ENCODE measurements around the gene PXMP4. TPM values are rescaled to one million over a fixed set of nuclear protein-coding genes. Genes with fewer than 3 reads are reported as not detected.
A peak's percentile ranks its signal among the peaks of the same experiment; 100 is the strongest.

Gene PXMP4
- total and polyA plus RNA-seq, 9 of the 15 experiments (the other 6 are each of a cell fraction or from before 2014, with no cell fraction given): 4.8 to 29.1 (median 6.8) TPM

DNA sequence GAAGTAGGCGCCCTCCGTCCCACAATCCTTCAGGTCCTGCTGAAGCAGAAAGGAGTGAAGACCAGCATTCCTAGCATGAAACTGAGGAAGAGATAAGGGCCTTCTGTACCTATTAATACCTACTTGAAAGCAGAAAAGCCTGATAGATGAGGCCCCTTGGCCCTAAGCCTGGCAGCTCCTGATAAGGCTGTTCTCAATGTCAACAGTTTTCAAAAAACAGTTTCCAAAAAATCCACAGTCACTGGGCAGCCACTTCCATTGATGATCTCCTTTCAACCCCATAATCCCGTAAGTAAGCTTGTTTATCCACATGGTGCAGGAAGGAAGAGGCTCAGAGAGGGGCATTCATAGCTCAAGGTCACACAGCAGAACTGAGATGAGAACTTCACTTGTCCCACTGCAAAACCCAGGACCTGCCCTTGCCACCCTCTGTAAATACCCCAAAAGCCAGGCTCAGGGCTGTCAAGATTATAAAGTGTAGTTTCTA is 31.1 kb downstream of the PXMP4 start (continued):
- TF ChIP-seq, protein P1, sequence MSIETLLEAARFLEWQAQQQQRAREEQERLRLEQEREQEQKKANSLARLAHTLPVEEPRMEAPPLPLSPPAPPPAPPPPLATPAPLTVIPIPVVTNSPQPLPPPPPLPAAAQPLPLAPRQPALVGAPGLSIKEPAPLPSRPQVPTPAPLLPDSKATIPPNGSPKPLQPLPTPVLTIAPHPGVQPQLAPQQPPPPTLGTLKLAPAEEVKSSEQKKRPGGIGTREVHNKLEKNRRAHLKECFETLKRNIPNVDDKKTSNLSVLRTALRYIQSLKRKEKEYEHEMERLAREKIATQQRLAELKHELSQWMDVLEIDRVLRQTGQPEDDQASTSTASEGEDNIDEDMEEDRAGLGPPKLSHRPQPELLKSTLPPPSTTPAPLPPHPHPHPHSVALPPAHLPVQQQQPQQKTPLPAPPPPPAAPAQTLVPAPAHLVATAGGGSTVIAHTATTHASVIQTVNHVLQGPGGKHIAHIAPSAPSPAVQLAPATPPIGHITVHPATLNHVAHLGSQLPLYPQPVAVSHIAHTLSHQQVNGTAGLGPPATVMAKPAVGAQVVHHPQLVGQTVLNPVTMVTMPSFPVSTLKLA (conservative IDR thresholded peaks at IDR 0.05): peak; percentile 46 to 74
- peak; percentile 34 for TF ChIP-seq NEUROD1 (IDR thresholded peaks at IDR 0.05; ENCODE audit: borderline replicate concordance, low read depth, low read length, partially characterized antibody)
- TF ChIP-seq GATAD2B (IDR thresholded peaks at IDR 0.05; ENCODE audit: borderline replicate concordance): peak; percentile 74; the same call in 1 of the 2 replicates
- no peak for TF ChIP-seq CSDE1 (IDR thresholded peaks at IDR 0.05)
- TF ChIP-seq SFPQ (IDR thresholded peaks at IDR 0.05; ENCODE audit: low read depth, low read length): no peak
- TF ChIP-seq ZC3H8 (IDR thresholded peaks at IDR 0.05): no peak
- TF ChIP-seq NFE2L1 (tag; IDR thresholded peaks at IDR 0.05; ENCODE audit: borderline replicate concordance, low read depth): no peak
- no peak for TF ChIP-seq GABPB2 (CRISPR knock-in tag; conservative IDR thresholded peaks at IDR 0.05)
- peak; percentile 52; the same call in 1 of the 2 replicates for TF ChIP-seq ATF7 (IDR thresholded peaks at IDR 0.05)
- TF ChIP-seq TFAM (CRISPR knock-in tag; conservative IDR thresholded peaks at IDR 0.05): no peak
- TF ChIP-seq KAT2B (IDR thresholded peaks at IDR 0.05; ENCODE audit: low read depth, low read length): no peak
- peak; percentile 66 for TF ChIP-seq MAFG (tag; conservative IDR thresholded peaks at IDR 0.05)
- peak; percentile 92 for TF ChIP-seq MEF2A (IDR thresholded peaks at IDR 0.05; ENCODE audit: control insufficient read depth, low read depth, low read length)
- TF ChIP-seq SMAD4 (CRISPR knock-in tag; conservative IDR thresholded peaks at IDR 0.05): peak; percentile 54; the same call in 1 of the 2 replicates
- TF ChIP-seq NR2C1 (IDR thresholded peaks at IDR 0.05): peak; percentile 43; the same call in 1 of the 2 replicates
- peak; percentile 55 for TF ChIP-seq NR2C1 (tag; IDR thresholded peaks at IDR 0.05)
- TF ChIP-seq SMARCA4 (IDR thresholded peaks at IDR 0.05): peak; percentile 91
- peak; percentile 92 for TF ChIP-seq TAL1 (IDR thresholded peaks at IDR 0.05)
- TF ChIP-seq HDAC1 (IDR thresholded peaks at IDR 0.05): peak in 1 of 2 experiments; percentile 64; a peak in 2 of 4 replicates
- TF ChIP-seq CCNT2 (IDR thresholded peaks at IDR 0.05; ENCODE audit: borderline replicate concordance, extremely low read depth, insufficient read length, low read depth, low read length): peak; percentile 92
- TF ChIP-seq, protein P2, sequence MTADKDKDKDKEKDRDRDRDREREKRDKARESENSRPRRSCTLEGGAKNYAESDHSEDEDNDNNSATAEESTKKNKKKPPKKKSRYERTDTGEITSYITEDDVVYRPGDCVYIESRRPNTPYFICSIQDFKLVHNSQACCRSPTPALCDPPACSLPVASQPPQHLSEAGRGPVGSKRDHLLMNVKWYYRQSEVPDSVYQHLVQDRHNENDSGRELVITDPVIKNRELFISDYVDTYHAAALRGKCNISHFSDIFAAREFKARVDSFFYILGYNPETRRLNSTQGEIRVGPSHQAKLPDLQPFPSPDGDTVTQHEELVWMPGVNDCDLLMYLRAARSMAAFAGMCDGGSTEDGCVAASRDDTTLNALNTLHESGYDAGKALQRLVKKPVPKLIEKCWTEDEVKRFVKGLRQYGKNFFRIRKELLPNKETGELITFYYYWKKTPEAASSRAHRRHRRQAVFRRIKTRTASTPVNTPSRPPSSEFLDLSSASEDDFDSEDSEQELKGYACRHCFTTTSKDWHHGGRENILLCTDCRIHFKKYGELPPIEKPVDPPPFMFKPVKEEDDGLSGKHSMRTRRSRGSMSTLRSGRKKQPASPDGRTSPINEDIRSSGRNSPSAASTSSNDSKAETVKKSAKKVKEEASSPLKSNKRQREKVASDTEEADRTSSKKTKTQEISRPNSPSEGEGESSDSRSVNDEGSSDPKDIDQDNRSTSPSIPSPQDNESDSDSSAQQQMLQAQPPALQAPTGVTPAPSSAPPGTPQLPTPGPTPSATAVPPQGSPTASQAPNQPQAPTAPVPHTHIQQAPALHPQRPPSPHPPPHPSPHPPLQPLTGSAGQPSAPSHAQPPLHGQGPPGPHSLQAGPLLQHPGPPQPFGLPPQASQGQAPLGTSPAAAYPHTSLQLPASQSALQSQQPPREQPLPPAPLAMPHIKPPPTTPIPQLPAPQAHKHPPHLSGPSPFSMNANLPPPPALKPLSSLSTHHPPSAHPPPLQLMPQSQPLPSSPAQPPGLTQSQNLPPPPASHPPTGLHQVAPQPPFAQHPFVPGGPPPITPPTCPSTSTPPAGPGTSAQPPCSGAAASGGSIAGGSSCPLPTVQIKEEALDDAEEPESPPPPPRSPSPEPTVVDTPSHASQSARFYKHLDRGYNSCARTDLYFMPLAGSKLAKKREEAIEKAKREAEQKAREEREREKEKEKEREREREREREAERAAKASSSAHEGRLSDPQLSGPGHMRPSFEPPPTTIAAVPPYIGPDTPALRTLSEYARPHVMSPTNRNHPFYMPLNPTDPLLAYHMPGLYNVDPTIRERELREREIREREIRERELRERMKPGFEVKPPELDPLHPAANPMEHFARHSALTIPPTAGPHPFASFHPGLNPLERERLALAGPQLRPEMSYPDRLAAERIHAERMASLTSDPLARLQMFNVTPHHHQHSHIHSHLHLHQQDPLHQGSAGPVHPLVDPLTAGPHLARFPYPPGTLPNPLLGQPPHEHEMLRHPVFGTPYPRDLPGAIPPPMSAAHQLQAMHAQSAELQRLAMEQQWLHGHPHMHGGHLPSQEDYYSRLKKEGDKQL (CRISPR knock-in tag; IDR thresholded peaks at IDR 0.05; ENCODE audit: borderline replicate concordance): no peak
